Ovary (tissue), 3 donors: ENCODE data around the gene HTR1D.

Experiments
- EP300 ChIP-seq: sonication (generic); formaldehyde crosslinking; IDR thresholded peaks from one replicate; pipeline ENCODE4 v1.6.1; 2017; ENCODE audit warnings: antibody characterized with exemption
- POLR2A ChIP-seq: fragments of 450-650 bp; IDR thresholded peaks from one replicate; pipeline ENCODE4 v1.6.1; 2017; ENCODE audit warnings: antibody characterized with exemption, mild to moderate bottlenecking, moderate library complexity
- TF ChIP-seq, protein P1 (sequence below), 3 donors: fragments of 450-650 bp in 2 of 3; fragments of 200-600 bp in 1 of 3; IDR thresholded peaks; one replicate each; pipeline versions ENCODE4 v1.5.1 to v1.8.0; 2016 to 2022; ENCODE audit warnings: antibody characterized with exemption in 3 of 3, mild to moderate bottlenecking in 1 of 3
- donor health status: DM: no; HTN: no; CAD: no.

DNA sequence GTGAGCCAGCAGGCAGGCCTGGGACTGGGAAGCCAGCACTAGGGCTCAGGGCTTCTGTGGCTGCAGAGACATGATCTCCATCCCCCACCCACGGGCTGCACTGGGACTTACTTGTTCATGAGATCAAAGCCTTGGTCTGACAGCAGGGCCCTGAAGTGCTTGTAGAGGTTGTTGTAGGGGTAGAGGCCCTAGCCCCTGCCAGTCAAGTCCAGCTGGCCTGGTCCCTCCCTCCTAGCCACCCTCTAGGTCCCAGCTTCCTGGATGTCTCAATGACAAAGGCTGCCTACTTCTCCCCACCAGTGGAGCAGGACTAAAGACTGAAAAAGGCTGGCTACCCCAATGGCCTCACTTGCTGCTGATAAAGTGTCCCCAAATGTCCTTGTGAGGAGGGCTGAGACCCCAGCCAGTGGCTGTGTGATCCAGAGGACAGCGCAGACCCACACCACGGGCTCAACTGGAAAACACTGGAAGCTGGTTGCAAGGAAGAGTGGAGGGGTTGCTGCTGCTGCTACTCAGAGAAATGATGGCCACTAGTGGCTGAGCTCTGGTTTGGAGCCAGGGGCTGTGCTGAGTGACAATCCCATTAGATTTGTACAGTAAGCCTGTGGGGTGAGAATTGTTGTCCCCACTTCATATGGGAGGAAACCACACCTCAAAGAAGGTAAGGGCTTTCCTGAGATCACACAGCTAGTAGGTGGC lies 1.4 kb downstream of the HTR1D start:
- TF ChIP-seq, protein P1, sequence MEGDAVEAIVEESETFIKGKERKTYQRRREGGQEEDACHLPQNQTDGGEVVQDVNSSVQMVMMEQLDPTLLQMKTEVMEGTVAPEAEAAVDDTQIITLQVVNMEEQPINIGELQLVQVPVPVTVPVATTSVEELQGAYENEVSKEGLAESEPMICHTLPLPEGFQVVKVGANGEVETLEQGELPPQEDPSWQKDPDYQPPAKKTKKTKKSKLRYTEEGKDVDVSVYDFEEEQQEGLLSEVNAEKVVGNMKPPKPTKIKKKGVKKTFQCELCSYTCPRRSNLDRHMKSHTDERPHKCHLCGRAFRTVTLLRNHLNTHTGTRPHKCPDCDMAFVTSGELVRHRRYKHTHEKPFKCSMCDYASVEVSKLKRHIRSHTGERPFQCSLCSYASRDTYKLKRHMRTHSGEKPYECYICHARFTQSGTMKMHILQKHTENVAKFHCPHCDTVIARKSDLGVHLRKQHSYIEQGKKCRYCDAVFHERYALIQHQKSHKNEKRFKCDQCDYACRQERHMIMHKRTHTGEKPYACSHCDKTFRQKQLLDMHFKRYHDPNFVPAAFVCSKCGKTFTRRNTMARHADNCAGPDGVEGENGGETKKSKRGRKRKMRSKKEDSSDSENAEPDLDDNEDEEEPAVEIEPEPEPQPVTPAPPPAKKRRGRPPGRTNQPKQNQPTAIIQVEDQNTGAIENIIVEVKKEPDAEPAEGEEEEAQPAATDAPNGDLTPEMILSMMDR (IDR thresholded peaks at IDR 0.05) = no peak
- no peak for TF ChIP-seq POLR2A
- no peak for TF ChIP-seq EP300
